IMR-90 (cell line): ENCODE measurements around the gene KRT9.
"Not testable (repeated sequence)": the region's sequence is repeated elsewhere in the genome, so short reads cannot be mapped to it uniquely, and the experiment has no call there.

Experiments used
- CEBPB ChIP-seq: IDR thresholded peaks from 2 replicates; pipeline ENCODE4 v1.6.1; 2012; ENCODE audit warnings: low read depth, low read length, improper control_type of control experiment
- CHD1 ChIP-seq: IDR thresholded peaks from 2 replicates; pipeline ENCODE4 v1.6.1; 2012; ENCODE audit warnings: low read depth, low read length, improper control_type of control experiment
- CTCF ChIP-seq: conservative IDR thresholded peaks from 2 replicates; pipeline ENCODE4 v1.5.1; 2012; ENCODE audit warnings: mild to moderate bottlenecking, low read depth, low read length, improper control_type of control experiment
- FOS ChIP-seq: fragments of 150-350 bp; IDR thresholded peaks from 2 replicates; pipeline ENCODE4 v1.6.1; 2016; ENCODE audit warnings: low read depth, low read length
- MAFK ChIP-seq: IDR thresholded peaks from 2 replicates; pipeline ENCODE4 v1.6.1; 2012; ENCODE audit warnings: low read depth, low read length, improper control_type of control experiment
- POLR2A ChIP-seq: IDR thresholded peaks from 2 replicates; pipeline ENCODE4 v1.6.1; 2012; ENCODE audit warnings: mild to moderate bottlenecking, low read depth, low read length
- RAD21 ChIP-seq: IDR thresholded peaks from 2 replicates; pipeline ENCODE4 v1.6.1; 2012; ENCODE audit warnings: low read length, improper control_type of control experiment
- RCOR1 ChIP-seq: IDR thresholded peaks from 2 replicates; pipeline ENCODE4 v1.6.1; 2012; ENCODE audit warnings: mild to moderate bottlenecking, low read length, improper control_type of control experiment; ENCODE audit not compliant: insufficient replicate concordance
- RFX5 ChIP-seq: IDR thresholded peaks from 2 replicates; pipeline ENCODE4 v1.8.0; 2012; ENCODE audit warnings: low read depth, mild to moderate bottlenecking, low read length, moderate library complexity
- SMC3 ChIP-seq: fragments of 150-350 bp; IDR thresholded peaks from 2 replicates; pipeline ENCODE4 v1.6.1; 2016; ENCODE audit warnings: low read depth, mild to moderate bottlenecking, antibody characterized with exemption, low read length, moderate library complexity
- USF2 ChIP-seq: fragments of 150-350 bp; IDR thresholded peaks from 2 replicates; pipeline ENCODE4 v1.6.1; 2017; ENCODE audit warnings: mild to moderate bottlenecking, antibody characterized with exemption, low read length, low read depth

- TF ChIP-seq CTCF, SMC3, CEBPB, USF2, POLR2A, FOS, RAD21, MAFK, RFX5, RCOR1, CHD1: not testable (repeated sequence)
These were observed 49.6 kb upstream of the KRT9 start for GRCh38 chr17:41621435-41621817.
